NCI-H460 (cell line): ENCODE data around the gene KLHL7. TPM values are rescaled to one million over a fixed set of nuclear protein-coding genes. Genes with fewer than 3 reads are reported as not detected.
"Not testable (repeated sequence)": the region's sequence is repeated elsewhere in the genome, so short reads cannot be mapped to it uniquely, and the experiment has no call there.

Experiments used
- DNase-seq: peaks from one replicate; pipeline ENCODE4 v3.0.0-alpha.2; 2016; ENCODE audit warnings: low read depth; ENCODE audit errors: extremely low read depth
- total RNA-seq: library from RNA; depleted of rRNA; stranded (reverse); fragments of >200 nt; shearing (Covaris generic); gene quantifications from 2 replicates; pipeline ENCODE4 v1.2.3, GENCODE V29; 2014

KLHL7 gene
- total RNA-seq, 1 experiment from 2014 or later = 50.9 TPM

DNA sequence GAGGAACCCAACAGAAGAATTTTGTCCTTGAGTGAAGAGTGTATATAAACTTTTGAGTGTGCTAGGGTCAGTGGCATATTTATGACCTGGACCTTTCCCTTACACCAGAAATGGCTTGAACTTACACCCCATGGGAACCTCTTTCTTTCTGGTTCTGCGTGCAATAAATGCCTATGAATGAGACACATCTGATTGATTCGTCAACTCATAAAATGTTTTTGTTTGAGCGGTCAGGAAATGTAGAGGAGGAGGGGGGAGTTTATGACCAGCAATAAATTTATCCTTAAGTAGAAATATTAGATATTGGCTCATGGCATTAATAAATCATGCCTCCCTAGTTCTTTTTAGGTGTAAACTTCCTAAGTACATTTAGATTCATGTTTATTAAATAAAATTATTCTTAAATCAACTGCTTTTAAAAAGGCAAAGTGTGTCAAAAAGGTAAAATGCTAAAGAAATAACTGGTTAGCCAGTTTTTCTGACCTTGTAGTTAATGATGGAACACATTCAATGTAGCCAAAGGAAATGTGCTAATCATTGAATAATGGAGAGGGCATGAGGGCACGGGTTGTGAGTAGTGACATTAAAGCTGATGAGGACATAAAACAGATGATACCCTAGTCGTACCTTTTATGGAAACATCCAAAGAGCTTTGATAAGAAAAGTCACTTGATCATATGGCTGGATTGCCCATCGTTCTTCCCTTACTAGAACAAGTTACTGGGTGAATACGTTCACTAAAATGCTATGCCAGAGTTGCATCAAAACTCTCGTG is 62.7 kb downstream of the KLHL7 start:
- DNase-seq = no peak

DNA sequence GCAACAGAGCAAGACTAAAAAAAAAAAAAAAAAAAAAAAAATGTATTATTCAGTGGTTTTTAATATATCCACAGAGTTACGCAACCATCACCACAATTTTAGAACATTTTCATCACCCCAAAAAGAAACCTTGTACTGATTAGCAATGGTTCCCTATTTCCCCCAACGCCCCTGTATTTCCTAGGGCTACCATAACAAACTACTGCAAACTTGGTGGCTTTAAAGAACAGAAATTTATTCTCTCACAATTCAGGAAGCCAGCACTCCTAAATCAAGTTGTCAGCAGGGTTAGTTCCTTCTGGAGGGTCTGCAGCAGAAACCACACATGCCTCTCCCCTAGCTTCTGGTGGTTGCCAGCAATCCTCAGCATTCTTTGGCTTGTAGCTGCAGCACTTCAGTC is 70.4 kb downstream of the KLHL7 start:
- DNase-seq = no peak

DNA sequence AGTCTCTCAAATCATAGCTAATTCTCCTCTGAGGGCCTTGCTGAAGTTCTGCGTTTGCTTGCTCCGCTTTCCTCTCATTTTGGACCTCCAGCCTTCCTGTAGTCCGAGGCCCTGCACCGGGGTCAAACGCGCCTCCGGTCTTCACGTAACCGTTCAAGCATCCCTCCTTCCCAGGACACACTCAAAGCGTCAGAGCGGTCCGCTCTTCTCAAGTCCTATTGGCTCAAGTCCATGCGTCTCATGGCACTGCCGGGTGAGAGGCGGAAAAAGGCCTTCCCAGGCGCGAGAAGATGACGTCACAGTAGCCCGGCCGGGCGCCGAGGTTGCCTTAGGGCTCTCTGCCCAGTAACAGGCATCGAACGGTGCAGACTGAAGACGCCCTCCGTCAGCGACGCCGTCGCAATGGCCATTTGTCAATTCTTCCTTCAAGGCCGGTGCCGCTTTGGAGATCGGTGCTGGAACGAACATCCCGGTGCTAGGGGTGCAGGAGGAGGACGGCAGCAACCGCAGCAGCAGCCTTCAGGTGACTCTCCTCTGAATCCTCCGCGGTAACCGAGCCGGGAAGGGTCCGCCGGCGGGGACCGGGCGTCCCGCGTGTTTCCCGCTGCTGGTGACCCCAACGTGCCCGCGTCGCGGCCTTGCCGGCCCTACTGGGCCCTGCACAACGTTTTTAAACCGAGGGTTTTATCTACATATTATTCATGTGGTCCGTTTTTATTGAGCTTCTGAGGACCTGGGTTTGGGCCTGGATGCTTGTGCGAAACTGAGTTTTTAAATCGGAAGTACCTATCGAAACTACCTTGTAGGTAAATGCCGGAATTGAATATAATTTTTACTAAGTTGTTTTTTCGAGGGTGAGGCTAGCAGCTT is 76.3 kb downstream of the KLHL7 start, which contains the start of gene NUP42:
Gene NUP42, plus strand, starts transcription at position 365 of the 870 bp plus-strand sequence. Its CDS starts 38 bp downstream, at position 403.
- peak; percentile 99 for DNase-seq

DNA sequence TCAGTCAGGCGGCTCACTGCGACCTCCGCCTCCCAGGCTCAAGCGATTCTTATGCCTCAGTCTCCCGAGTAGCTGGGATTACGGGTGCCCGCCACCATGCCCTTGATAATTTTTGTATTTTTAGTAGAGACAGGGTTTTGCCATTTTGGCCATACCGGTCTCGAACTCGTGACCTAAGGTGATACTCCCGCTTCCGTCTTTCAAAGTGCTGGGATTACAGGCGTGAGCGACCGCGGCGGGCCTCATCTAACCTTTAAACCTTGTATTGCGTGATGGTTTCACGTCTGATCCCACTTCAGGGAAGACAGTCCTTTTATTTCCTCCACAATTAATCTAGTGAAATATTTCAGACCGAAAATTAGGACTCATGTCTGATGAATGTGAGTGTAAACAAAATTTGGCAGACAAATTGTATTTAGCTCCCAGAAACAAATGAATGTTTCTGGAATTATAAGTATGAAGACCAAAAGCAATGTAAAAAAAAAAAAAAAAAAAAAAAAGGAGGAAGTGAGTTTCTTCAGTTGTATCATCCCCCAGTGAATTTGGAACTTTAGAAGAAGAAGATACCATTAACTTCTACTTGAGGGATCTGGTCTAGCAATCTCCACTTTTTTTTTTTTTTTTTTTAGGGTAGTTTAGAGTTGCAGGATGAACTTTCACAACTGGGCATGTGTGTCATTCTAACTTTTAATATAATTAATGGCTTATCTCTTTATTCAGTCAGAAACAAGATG is 77.9 kb downstream of the KLHL7 start:
- DNase-seq = no peak

DNA sequence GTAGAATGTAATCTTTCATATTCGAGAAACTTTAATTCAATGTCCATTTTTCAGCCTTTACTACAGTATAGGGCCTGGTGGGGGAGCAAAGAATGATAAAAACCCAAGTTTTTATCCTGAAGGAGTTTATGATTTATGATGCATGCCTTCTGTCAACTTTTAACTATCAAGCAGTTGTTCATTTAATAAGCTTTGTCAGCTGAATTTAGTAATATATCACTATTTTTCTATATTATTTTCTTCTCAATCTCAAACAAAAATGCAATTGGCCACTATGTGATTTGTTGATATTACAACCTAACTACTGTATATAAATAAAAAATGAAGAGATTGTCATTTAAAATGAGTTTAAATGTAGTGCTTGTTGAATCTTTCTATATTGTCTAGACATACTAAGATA is 78.7 kb downstream of the KLHL7 start:
- no peak for DNase-seq

DNA sequence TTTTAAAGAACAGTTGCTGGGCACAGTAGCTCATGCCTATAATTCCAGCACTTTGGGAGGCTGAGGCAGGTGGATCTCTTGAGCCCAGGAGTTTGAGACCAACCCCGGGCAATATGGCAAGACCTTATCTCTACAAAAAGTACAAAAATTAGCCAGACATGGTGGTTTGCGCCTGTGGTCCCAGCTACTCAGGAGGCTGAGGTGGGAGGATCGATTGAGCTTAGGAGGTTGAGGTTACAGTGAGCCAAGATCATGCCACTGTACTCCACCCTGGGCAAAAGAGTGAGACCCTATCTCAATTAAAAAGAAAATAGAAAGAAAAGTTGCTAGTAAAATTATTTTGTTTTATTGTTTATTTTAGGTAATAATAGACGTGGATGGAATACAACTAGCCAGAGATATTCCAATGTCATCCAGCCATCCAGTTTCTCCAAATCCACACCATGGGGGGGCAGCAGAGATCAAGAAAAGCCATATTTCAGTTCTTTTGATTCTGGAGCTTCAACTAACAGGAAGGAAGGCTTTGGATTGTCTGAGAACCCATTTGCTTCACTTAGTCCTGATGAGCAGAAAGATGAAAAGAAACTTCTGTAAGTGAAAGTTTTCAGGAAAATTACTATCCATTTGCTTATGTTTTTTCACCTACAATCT is 79.2 kb downstream of the KLHL7 start:
- peak; percentile 50 for DNase-seq

DNA sequence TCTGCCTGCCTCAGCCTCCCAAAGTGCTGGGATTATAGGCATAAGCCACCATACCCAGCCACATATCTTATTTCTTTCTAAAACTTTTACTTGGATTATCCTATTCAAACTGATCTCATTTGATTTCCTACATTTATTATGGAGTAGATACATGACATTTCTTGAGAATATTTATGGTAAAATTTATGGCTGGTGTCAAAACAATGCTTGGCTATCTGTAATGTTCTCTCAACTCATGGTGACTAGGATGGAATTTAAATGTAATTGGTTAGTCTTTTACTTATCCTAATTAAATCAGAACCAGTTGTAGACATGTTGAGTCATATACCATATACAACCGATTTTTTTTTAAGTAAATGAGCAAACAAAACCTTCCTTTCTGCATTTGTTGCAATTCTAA is 80.4 kb downstream of the KLHL7 start:
- DNase-seq = no peak

DNA sequence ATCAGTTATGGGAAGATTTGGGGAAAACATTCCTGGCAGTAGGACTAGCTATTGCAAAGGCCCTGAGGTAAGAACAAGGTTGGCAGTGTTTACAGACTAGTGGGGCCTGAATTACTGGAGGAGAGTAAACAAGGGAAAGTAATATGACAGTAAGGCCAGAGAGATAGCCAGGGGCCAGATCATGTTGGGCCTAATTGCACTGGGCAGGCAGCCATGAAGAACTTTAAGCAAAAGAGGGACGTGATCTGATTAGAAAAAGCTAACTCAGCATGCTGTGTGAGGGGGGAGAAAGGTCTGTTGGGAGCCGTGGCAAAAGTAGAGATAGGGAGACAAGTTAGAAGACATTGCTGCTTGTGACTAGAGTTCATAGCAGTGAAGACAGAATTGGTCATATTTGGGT is 85.4 kb downstream of the KLHL7 start:
- DNase-seq = no peak

DNA sequence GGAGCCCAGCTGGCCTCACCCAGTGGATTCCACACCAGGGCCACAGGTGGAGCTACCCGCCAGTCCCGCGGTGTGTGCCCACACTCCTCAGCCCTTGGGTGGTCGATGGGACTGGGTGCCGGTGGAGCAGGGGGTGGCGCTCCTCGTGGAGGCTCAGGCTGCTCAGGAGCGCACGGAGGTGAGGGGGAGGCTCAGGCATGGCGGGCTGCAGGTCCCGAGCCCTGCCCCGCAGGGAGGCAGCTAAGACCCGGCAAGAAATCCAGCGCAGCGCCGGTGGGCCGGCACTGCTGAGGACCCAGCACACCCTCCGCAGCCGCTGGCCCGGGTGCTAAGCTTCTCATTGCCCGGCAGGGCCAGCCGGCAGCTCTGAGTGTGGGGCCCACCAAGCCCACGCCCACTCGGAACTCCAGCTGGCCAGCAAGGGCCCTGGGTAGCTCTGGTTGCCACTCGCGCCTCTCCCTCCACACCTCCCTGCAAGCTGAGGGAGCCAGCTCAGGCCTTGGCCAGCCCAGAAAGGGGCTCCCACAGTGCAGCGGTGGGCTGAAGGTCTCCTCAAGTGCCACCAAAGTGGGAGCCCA is 88.2 kb downstream of the KLHL7 start:
- DNase-seq = not testable (repeated sequence)

DNA sequence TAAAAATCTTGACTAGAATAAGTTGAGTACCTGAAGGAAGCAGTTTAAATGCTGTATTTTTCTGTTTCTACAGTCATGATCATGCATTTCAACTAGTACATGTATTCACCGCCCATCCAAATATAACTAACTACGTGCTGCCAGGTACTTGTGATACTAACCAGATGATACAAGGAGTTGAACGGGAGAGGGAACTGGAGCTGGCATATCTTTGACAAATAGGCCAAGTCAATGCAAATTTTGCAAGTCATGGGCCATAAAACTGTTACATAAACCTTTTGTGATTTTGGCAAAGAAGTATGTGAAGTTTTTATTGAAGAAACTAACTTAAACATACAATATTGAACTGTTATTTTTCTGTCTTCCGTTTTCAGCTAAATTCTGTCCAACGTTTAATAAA is 90.7 kb downstream of the KLHL7 start:
- DNase-seq = no peak

DNA sequence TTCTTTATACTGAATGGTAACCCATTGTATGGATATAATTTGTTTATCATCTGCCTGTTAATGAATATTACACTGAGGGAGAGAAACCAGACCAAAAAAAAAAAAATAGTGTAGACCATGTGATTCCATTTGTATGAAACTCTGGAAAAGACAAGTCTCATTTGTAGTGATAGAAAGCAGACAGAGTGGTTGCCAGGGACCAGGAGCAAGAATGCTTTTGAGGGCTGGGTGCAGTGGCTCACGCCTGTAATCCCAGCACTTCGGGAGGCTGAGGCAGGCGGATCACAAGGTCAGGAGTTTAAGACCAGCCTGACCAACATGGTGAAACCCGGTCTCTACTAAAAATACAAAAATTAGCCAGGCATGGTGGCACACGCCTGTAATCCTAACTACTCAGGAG is 92.2 kb downstream of the KLHL7 start:
- not testable (repeated sequence) for DNase-seq

DNA sequence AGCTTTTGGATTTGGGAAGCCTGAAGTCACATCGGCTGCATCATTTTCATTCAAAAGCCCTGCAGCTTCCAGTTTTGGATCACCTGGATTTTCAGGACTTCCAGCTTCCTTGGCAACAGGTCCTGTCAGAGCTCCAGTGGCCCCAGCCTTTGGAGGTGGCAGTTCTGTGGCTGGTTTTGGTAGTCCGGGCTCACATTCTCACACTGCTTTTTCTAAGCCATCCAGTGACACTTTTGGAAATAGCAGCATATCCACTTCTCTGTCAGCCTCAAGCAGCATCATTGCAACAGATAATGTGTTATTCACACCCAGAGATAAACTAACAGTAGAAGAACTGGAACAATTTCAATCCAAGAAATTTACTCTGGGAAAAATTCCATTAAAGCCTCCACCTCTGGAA is 94.7 kb downstream of the KLHL7 start:
- no peak for DNase-seq

DNA sequence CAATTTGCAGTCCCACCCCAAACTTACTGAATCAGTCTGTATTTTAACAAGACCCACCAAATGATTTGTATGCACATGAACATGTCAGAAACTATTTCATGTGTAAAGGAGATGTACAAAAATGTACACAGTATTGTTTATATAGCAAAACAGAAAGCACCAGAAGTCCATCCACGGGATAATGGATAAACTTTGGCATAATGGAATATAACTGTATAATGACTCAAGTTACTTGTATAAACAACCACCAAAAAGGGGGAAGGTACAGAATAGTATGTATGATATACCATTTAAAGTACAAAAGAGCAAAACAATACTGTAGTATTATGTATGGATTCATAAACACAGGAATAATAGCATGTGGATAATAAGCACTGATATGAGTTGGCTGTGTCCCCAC is 98.7 kb downstream of the KLHL7 start:
- DNase-seq = no peak

DNA sequence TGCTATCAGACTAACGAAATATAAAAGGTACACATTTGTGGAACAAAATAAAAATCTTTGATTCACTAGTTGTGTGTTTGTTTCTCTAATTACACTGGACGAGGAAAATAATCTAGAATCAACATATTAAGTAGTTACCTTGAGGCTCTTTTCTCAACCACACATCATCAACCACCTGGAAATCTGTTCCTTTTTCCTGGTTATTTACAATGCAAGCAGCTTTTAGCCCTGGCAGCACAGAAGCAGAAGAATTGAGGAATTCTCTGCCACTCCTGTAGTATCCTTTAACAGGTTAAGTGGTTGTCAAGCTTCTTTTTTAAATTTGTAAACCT is 100.0 kb downstream of the KLHL7 start:
- no peak for DNase-seq

DNA sequence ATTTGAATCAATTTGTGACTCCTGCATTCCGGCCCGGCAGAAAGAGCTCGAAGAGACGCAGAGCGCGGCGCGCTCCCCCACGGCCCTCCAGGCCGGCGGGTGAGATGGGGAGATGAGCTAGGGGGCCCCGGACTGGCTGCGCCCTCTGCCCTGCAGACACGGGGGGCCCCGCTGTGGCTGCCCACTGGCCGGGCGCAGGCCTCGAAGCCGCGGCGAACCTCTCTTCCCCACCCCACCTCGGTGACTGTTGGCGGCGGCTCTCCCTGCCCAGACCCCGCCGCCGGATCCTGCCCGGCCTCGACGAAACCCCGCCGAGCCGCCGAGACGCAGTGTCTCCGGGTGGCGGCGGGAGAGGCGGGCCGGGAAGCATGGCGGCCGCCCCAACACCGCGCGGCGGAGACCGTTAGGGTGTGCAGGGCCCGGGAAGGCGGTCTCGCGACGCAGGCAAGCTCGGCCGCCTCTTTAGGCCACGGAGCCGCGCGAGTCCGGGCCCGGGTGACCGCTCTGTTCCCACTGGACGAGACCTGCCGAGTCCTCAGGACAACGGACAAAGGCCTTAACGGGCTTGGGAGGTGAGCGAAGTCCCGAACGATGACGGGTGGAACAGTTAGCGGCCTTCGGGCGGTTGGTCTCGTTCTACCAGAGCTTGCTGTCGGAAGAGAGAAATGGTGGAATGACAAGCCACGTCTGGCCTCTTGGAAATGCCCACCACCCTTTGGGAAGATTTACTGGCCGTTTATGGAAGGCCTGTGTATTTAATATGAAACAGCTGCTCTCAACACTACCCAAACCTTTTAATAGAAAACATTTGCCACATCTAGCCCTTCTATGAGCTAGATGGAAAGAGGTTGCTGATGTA is 100.6 kb downstream of the KLHL7 start:
- no peak for DNase-seq

DNA sequence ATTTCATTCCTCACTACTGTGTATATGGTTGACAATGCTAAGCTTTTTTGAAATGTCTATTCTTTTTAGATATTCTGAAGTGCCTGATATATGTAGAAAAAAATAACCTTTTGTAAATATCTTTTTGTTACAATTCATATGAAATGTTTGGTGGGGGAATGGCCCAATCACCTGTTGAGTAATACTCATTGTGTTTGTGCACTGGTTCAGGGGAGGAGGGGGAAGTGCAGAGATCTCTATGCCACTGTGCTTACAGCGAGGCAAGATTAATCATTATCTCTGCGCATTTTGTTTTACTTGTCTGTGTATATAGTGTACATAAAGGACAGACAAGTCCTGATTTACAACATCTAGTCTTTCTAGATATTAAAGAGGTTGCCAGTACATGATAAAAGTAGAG is 101.4 kb downstream of the KLHL7 start:
- DNase-seq = no peak

DNA sequence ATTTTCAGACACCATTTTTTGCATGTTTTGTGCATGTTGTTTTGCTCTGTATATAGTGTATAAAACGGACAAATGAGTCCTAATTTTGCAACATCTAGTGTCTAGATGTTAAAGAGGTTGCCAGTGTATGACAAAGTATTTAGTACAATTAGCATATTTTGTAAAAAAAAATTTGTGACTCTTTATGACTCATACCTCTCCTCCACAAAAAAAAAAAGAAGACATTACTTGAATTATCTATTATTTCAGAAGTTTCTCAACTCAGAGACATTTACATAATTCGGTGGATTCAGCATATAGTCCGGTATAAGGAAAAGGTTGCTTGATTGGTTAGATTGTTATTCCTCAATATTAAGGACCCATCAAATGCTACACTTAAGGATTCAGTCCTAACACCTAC is 102.3 kb downstream of the KLHL7 start:
- no peak for DNase-seq

DNA sequence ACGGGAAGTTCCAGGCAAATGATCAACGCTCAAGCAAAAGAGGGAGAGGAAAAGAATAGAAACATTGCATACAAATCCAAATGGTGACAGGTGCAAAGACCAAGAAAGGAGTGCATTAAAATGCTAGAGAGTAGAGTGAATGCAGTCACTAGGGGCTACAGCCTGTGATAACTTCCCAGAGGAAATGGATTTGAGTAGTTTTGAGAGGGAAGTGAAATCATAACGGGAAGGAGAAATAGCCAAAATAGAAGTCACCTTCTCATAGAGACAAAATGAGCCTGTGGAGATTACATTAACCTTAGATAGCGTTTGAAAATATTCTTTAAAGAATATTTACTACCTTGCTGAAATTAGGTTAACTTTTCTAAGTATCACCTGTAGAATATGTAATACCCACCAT is 102.7 kb downstream of the KLHL7 start:
- DNase-seq = no peak

DNA sequence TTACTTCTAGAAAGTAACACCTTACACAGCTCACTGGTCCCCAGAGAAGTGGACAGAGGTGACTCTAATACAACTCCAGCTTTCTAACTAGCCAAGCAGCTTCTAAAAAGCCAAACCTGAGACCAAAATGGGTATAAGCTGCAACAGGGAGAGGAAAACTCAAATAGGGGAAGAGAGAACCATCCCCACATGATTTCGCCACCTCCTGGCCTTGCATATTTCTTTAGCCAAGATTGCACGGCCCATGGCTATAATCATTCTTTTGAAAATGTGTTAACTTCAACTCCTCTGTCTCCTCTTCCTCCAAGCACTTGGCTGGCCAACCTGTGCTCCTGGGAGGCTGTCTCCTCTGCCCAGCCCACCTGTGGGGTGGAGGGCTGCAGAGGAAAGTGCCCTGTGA is 104.9 kb downstream of the KLHL7 start:
- DNase-seq = no peak

DNA sequence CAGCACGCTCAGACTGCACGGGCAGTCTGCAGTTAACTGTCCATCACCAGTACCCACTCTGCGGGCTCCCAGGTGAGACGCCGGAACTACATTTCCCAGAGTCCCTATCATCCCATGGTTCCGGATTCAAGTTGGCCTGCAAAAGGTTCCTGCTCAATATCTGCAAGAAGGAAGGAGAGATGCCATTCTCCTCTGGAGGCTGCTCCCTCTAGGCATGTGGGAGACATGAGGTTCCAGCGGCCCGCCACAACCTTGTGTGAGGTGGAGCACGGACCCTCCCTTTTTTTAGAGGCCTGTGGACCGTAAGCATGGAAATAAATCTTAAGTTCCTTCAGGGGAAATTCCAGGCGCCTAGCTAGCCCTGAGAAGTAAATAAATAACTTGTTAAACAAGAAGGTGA is 106.0 kb downstream of the KLHL7 start:
- DNase-seq = no peak
